GM06990 (cell line): ENCODE results near the gene EME2.

Experiments
- DNase-seq: peaks from one replicate; pipeline ENCODE4 v3.0.0-alpha.2; 2011; ENCODE audit not compliant: insufficient read length; ENCODE audit errors: extremely low read depth
- H3K27me3 ChIP-seq: replicated peaks from 2 replicates; pipeline ENCODE4 v1.6.0; 2011; ENCODE audit warnings: low read length; ENCODE audit not compliant: control insufficient read depth, insufficient read depth
- H3K36me3 ChIP-seq: 2 replicates; pipeline ENCODE4 v1.5.1; 2011; ENCODE audit warnings: low read length; ENCODE audit not compliant: control insufficient read depth, insufficient read depth
- H3K4me3 ChIP-seq: replicated peaks from 2 replicates; pipeline ENCODE4 v1.5.1; 2011; ENCODE audit warnings: low read depth, mild to moderate bottlenecking, control low read depth, low read length
- CTCF ChIP-seq: IDR thresholded peaks from 2 replicates; pipeline ENCODE4 v1.5.1; 2011; ENCODE audit warnings: low read length, control low read depth, mild to moderate bottlenecking, inconsistent platforms; ENCODE audit not compliant: insufficient read depth, poor library complexity, severe bottlenecking

The EME2 gene

GRCh38 chr16:1772908-1773702 lies 495 bp downstream of the EME2 start, which contains the start of gene MRPS34:
Gene MRPS34, minus strand, starts transcription at chr16:1773134. Its CDS starts 15 bp downstream, at chr16:1773119.
- H3K27me3 ChIP-seq: no peaks in the 10 kb centered on the region
- H3K36me3 ChIP-seq: peaks cover 26% of the 10 kb centered on the region
- TF ChIP-seq CTCF: peak; percentile 60
- peak; percentile 88 for DNase-seq
- peak within 1 kb of the TSS; percentile 84 for H3K4me3 ChIP-seq

GRCh38 chr16:1773703-1774447 lies 1.3 kb downstream of the EME2 start:
- Histone ChIP-seq H3K4me3 (peak overlapping the region; percentile 84), H3K27me3 (no peaks in the 10 kb centered on the region), H3K36me3 (peaks cover 22% of the 10 kb centered on the region)
- no peak for TF ChIP-seq CTCF
- DNase-seq: no peak

GRCh38 chr16:1774448-1774780 lies 1.8 kb downstream of the EME2 start:
- TF ChIP-seq CTCF: no peak
- Histone ChIP-seq H3K36me3 (peaks cover 17% of the 10 kb centered on the region), H3K4me3 (peak overlapping the region; percentile 84), H3K27me3 (no peaks in the 10 kb centered on the region)
- peak; percentile 9 for DNase-seq

GRCh38 chr16:1775006-1775845 lies 2.6 kb downstream of the EME2 start:
- TF ChIP-seq CTCF: no peak
- peak; percentile 11 for DNase-seq
- Histone ChIP-seq H3K27me3 (no peaks in the 10 kb centered on the region), H3K4me3 (no peak overlapping the region), H3K36me3 (peaks cover 17% of the 10 kb centered on the region)

DNA sequence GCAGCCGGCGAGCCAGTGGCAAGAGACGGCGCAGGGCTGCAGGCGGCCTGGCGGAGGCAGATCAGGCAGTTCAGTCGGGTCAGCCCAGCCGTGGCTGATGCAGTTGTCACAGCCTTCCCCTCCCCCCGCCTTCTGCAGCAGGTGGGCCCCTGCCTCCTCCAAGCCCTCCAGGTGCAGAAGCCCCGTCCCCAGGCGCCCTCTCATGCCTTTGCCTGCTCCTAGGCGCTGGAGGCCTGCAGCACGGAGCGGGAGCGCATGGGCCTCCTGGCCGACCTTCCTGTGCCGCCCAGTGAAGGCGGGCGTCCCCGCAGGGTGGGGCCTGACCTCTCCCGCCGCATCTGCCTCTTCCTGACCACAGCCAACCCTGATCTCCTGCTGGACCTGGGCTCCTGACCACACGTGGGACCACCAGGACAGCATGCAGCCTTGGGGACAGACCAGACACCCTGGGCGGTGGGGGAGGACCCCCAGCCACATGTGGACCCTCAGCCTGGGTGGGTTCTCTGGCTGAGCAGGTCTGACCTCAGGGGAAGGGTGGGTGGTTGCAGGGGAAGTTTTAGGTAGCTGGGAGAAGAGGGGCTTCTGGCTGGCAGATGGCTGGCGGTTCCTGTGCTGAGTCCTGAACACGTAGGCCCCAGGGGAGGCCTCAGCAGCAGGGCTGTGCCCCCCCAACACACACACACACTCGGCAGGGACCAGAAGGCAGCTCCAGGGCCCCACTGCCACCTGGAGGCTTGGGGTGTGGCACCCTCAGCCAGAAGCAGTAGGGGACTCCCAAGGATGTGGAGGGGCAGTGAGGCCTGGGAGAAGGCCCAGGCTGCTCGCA lies 3.4 kb downstream of the EME2 start:
- Histone ChIP-seq H3K36me3 (peaks cover 15% of the 10 kb centered on the region), H3K4me3 (no peak overlapping the region), H3K27me3 (no peaks in the 10 kb centered on the region)
- no peak for TF ChIP-seq CTCF
- peak; percentile 12 for DNase-seq
